Effector CD4-positive, alpha-beta T cell (primary cell): Measurements from ENCODE around the gene PFN3.
"Not testable (repeated sequence)": the region's sequence is repeated elsewhere in the genome, so short reads cannot be mapped to it uniquely, and the experiment has no call there.

Experiments used
- DNase-seq: peaks from one replicate; pipeline ENCODE4 v3.0.0-alpha.2; 2020

PFN3 gene

GRCh38 chr5:177371120-177372033 is 29.1 kb downstream of the PFN3 start:
- DNase-seq, result no peak

GRCh38 chr5:177370488-177371119 is 29.9 kb downstream of the PFN3 start:
- no peak for DNase-seq

DNA sequence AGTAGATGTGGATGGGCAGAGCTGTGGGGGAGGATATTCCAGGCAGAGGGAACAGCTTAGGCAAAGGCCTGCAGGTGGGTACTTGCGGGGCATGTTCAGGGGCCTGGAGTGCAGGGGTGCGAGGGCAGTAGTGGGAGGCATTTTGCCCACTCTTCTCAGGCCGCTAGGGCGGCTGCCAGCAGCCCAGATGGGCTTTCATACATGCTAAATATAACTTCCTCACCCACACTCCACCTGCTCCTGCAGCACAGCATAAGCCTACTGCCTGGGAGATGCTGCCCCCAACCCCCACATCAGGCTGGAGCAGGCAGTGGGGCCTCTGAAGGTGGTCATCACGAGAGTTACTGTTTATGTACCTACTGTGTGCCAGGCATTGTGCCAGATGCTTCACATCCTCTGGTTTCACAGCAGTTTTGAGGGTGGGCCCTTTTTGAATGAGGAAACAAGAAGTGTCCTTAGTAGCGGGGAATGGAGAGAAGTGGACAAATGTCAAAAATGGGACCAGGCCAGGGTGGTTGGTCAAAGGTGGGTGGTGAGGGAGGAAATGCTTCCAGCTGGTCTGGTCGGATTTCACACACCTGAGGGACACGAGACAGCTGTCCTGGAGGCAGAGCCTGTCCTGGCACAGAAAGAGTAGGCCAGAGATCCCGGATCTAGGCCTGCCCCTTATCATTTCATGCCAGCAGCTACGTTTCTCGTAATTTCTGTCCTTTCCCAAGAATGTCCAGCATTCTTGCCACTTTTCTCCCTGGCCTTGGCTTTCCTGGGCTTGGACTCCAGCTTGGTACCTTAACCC is 30.6 kb downstream of the PFN3 start:
- no peak for DNase-seq

DNA sequence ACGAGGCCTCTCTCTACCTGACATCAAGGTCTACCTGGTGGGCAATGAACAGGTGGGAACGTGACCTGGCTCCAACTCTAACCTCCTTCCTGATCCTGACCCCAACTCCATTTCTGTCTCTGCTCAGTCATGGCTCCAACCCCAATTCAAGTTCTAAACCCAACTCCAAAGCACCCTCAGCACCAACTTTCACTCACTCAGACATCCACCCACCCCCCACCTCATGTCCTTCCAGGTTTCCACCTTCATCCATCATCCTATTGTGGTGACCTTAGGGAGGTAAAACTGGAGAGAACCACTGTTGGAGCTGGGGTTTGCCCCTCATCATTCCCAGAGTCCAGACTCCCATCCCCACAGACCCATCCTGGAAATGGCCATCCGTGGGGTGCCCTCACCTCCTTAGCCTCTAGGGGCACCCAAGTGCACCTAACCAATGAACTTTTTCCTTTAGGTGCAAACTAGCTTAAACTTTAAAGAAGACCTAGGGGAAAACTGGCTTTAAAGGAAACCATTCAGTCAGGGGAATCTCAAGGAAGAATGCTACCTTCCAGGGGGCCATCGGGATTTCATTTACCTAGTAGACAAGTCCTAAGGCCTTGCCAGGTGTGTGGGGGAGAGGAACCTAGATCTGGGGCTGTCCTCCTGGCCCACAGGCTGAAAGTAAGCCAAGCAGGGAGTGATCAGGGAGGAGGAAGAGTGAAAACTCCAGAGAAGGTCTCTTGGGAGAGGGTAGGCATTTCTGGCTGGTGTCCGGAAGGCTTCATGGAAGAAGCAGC is 31.4 kb downstream of the PFN3 start:
- DNase-seq, result peak; percentile 21

GRCh38 chr5:177367981-177368868 is 32.2 kb downstream of the PFN3 start:
- no peak for DNase-seq

- DNase-seq, result no peak
Observed at GRCh38 chr5:177367323-177367848, 33.1 kb downstream of the PFN3 start.

- no peak for DNase-seq
Observed at GRCh38 chr5:177366528-177367322, 33.7 kb downstream of the PFN3 start.

GRCh38 chr5:177365845-177366527 is 34.5 kb downstream of the PFN3 start:
- DNase-seq, result no peak

- no peak for DNase-seq
Observed at GRCh38 chr5:177364159-177364962, 36.1 kb downstream of the PFN3 start.

DNA sequence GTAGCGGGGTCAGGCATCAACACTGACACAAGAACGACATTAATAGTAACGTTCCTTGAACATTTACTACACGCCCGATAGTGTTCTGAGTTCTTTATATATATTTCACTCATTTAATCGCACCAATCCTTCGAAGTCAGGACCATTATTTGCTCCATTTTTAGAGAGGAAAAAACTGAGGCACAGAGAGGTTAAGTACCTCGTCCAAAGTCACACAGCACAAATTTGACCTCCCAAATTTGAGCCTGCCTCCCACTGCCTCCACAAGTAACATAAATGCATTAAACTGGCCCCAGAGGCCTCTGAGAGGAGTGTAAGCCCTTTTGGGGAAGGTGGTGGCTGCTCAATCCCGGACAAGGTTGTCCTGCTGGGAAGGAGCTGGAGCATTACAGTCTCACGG is 36.9 kb downstream of the PFN3 start:
- no peak for DNase-seq

- DNase-seq, result peak; percentile 71
Observed at GRCh38 chr5:177362610-177363507, 37.6 kb downstream of the PFN3 start.

GRCh38 chr5:177362292-177362609 is 38.2 kb downstream of the PFN3 start:
- no peak for DNase-seq

- DNase-seq, result no peak
Observed at GRCh38 chr5:177361418-177362291, 38.8 kb downstream of the PFN3 start.

GRCh38 chr5:177360740-177361139 is 39.7 kb downstream of the PFN3 start:
- DNase-seq, result not testable (repeated sequence)

DNA sequence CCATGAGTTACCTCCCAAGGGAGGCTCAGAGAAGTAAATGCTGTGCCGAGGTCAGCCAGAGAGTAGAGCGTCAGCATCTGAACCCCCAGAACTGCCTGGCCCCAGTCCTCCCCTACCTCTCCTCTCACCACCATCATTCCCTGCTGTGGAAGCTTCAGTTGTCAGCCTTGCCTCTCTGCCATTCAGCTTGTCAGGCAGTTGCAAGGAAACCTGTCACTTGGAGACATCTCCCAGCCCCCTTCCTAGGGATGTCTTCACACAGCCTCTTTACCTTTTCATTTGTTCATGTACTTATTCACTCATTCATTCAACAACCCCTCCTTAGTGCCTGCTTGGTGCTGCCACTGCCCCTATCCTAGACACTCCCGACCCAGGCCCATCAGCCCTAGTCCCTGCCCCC is 40.6 kb downstream of the PFN3 start:
- no peak for DNase-seq

DNA sequence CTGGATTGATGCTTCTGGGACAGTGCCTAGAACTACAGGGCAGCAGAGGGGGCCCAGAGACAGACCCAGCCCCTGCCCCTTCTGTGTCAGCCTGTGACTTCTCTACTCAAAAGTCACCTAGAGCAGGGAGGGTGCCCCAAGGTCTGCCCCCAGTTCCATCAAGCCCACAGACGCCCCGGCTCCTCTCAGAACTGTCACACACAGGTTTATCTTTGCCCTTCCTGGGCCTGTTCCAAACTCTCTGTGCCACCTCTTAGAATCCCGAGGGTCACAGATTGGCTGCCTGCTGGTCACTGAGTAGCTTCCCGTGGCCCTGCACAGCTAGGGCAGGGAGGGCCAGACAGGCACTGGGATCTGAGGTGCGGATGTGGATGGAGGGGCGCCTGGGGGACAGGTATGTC is 41.0 kb downstream of the PFN3 start:
- no peak for DNase-seq

GRCh38 chr5:177358370-177358819 is 42.1 kb downstream of the PFN3 start:
- DNase-seq, result no peak
